ENCODE results near the gene FAM120A. TPM values are rescaled to one million over a fixed set of nuclear protein-coding genes. Genes with fewer than 3 reads are reported as not detected.

FAM120A gene
- total RNA-seq, 1 donor from 2014 or later: 135 TPM

DNA sequence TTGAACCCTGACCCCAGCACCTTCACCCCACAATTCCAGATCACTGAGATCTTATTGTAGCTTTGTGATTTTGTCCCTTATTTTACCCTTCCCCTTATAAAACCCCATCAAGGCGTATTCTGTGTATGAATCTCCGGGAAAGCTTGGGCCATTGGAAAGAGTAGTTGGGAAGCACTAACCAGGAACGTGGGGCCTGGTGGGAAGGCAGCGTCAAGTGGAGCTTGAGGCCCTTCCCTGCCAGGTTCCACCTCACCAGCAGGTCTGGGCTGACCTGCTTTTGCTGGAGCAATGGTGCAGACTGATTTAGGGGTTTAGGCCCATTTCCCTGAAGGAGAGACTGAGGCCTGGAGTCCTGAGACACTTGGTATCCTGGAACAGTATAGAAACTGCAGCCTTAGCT, 134.2 kb downstream of the FAM120A start:
- DNase-seq (ENCODE audit: low spot score in 2 of 2): no peak
- Histone ChIP-seq H3K36me3 (no peaks in the 10 kb centered on the region), H3K9me3 (no peaks in the 10 kb centered on the region), H3K4me1 (peaks cover 10 to 23% of the 10 kb centered on the region in 2 donors), H3K27me3 (no peaks in the 10 kb centered on the region), H3K27ac (no peak overlapping the region), H3K4me3 (no peak overlapping the region)
- intact Hi-C loops (cut with DNase I): no loop called here
- TF ChIP-seq, protein P1, sequence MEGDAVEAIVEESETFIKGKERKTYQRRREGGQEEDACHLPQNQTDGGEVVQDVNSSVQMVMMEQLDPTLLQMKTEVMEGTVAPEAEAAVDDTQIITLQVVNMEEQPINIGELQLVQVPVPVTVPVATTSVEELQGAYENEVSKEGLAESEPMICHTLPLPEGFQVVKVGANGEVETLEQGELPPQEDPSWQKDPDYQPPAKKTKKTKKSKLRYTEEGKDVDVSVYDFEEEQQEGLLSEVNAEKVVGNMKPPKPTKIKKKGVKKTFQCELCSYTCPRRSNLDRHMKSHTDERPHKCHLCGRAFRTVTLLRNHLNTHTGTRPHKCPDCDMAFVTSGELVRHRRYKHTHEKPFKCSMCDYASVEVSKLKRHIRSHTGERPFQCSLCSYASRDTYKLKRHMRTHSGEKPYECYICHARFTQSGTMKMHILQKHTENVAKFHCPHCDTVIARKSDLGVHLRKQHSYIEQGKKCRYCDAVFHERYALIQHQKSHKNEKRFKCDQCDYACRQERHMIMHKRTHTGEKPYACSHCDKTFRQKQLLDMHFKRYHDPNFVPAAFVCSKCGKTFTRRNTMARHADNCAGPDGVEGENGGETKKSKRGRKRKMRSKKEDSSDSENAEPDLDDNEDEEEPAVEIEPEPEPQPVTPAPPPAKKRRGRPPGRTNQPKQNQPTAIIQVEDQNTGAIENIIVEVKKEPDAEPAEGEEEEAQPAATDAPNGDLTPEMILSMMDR (IDR thresholded peaks at IDR 0.05): no peak

DNA sequence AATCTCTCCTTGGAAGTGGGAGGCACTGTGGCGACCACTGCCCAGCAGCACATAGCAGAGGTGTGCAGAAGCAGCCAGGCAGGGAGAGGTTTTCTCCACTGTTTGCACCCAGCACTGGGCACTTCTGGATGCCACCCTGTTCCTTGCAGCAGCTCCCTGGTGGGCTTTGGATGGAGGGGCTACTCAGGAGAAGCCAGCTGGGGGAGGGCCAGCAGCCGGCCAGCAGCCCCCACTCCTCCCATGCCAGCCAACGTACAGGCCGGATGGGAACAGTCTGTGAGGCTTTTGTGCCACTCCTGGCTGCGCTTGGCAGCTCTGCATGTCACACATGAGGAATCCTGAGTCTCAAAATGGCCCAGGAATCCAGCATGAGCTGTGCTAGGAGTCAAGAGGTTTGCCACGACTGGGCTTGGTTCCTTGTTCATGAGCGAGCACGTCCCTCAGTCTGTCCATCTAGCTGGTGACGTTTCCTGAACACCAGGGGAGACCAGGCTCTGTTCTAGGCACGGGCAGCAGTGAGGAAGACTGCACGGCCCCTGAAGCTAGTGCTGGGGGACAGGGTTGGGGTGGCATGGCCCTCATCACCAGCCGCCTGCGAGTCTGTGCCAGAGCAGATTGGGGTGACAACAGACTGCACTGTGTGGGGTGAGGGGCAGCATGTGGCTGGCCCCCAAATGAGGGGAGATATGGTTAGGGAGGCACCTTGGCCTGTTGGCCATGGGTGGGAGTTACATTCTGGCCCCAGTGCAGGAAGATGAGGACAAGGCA, 135.0 kb downstream of the FAM120A start:
- intact Hi-C loops (cut with DNase I): no loop called here
- TF ChIP-seq, protein P1 (IDR thresholded peaks at IDR 0.05): no peak
- Histone ChIP-seq H3K4me1 (peaks cover 5 to 23% of the 10 kb centered on the region in 2 donors), H3K27me3 (no peaks in the 10 kb centered on the region), H3K36me3 (no peaks in the 10 kb centered on the region), H3K4me3 (no peak overlapping the region), H3K9me3 (no peaks in the 10 kb centered on the region), H3K27ac (no peak overlapping the region)
- no peak for DNase-seq (ENCODE audit: low spot score in 2 of 2)

DNA sequence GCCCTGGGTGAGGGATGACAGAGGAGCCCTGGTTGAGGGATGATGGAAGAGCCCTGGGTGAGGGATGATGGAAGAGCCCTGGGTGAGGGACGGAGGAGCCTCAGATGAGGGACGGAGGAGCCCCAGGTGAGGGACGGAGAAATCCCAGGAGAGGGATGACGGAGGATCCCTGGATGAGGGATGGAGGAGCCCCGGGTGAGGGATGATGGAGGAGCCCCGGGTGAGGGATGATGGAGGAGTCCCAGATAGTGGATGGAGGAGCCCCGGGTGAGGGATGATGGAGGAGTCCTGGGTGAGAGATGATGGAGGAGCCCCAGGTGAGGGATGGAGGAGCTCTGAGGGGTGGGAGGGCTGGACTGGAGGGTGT, 135.8 kb downstream of the FAM120A start:
- intact Hi-C loops (cut with DNase I): no loop called here

DNA sequence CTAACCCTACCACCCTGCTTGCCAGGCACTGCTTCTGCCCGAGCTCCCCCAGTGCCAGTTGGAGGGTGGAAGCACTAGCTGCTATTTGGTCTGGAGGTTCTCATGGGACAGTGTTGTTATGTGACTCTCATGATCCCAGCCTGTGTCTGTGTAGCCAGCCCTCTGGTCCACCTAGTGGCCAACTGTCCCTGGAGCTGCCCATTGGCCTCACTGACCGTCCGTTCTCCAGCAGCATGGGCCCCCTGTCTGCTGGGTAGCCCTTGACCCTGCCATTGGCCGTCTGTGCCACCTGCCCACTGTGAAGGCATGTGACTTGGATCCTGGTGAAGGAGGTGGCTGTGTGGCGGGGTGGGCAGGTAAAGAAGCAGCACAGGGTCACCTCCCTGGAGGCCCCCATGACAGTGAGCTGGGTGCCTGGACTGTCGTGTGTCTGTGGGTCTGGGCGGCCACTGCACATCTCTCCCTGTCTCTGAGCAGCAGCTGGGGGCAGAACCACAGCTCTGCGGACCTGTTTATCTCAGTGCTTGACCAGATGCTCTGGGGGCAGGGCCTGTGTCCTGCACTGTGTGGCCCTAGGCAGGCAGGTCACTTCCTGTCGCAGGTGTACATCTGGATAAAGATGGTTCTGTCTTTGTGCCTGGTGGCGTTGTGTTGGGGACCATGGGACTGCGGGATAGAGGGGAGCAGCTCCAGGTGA, 136.3 kb downstream of the FAM120A start:
- DNase-seq (ENCODE audit: low spot score in 2 of 2): peak in 1 of 2 donors; percentile 56
- H3K4me1 ChIP-seq: peaks cover 5 to 17% of the 10 kb centered on the region in 2 donors

More for the DNA sequence above, 135.8 kb downstream of the FAM120A start:
- no peak overlapping the region for H3K4me3 ChIP-seq
- TF ChIP-seq, protein P1 (IDR thresholded peaks at IDR 0.05): no peak
- no peak for DNase-seq (ENCODE audit: low spot score in 2 of 2)
- no peak overlapping the region for H3K27ac ChIP-seq
- H3K4me1 ChIP-seq: peaks cover 5 to 19% of the 10 kb centered on the region in 2 donors
- no peaks in the 10 kb centered on the region for H3K27me3 ChIP-seq
- H3K9me3 ChIP-seq: no peaks in the 10 kb centered on the region
- no peaks in the 10 kb centered on the region for H3K36me3 ChIP-seq

DNA sequence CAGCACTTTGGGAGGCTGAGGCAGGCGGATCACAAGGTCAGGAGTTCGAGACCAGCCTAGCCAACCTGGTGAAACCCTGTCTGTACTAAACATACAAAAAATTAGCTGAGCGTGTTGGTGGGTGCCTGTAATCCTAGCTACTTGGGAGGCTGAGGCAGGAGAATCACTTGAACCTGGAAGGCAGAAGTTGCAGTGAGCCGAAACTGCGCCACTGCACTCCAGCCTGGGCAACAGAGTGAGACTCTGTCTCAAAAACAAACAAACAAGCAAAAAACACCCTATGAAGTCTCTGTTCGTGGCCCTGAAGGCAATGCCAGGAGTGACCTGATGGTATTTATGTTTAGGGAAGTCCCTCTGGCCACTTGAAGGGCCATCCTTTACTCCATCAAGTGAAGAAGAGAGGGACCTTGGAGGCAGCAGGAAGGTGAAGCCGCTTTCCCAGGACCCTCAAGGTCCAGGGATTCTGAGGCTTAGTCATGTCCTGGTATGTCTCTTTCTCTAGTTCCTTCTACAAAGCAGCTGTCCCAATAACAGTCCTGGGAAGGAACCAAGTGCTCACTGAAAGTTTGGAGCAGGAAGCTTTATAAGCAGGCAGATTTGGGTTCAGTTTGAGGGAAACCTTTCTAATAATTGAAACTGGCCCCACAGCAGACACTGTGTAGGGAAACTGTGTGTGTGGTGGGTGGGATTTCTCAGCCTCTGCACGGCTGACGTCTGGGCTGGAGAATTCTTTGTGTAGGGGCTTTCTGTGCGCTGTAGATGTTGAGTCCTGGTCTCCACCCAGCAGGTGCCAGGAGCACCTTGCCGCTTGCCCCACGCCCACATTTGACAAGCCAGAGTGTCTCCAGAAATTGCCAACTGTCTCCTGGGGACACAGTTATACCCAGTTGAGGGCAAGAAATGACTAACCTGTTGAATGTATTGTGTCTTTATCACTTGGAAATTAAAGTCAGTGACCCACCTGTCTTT, 137.4 kb downstream of the FAM120A start:
- no peaks in the 10 kb centered on the region for H3K9me3 ChIP-seq
- intact Hi-C loops (cut with DNase I): no loop called here
- DNase-seq (ENCODE audit: low spot score in 2 of 2): no peak
- H3K4me3 ChIP-seq: no peak overlapping the region
- no peaks in the 10 kb centered on the region for H3K36me3 ChIP-seq
- no peak overlapping the region for H3K27ac ChIP-seq
- H3K27me3 ChIP-seq: no peaks in the 10 kb centered on the region
- H3K4me1 ChIP-seq: peaks cover 5 to 17% of the 10 kb centered on the region in 2 donors
- TF ChIP-seq, protein P1 (IDR thresholded peaks at IDR 0.05): no peak

More for the DNA sequence above, 136.3 kb downstream of the FAM120A start:
- Histone ChIP-seq H3K27ac (no peak overlapping the region), H3K4me3 (no peak overlapping the region), H3K36me3 (no peaks in the 10 kb centered on the region), H3K9me3 (no peaks in the 10 kb centered on the region), H3K27me3 (no peaks in the 10 kb centered on the region)
- intact Hi-C loops (cut with DNase I): no loop called here
- TF ChIP-seq, protein P1 (IDR thresholded peaks at IDR 0.05): no peak
